GM19239 (cell line): Measurements from ENCODE around the gene NKIRAS2.
"Not testable (repeated sequence)": the region's sequence is repeated elsewhere in the genome, so short reads cannot be mapped to it uniquely, and the experiment has no call there.

Experiments
- DNase-seq: peaks from one replicate; pipeline ENCODE4 v3.0.0; 2011; ENCODE audit warnings: low spot score; ENCODE audit not compliant: insufficient read length
- FAIRE-seq: peaks from 2 replicates; lab custom pipeline; 2011; peaks lifted over from hg19 to GRCh38; lab: Jason Lieb, UNC

Gene NKIRAS2

DNA sequence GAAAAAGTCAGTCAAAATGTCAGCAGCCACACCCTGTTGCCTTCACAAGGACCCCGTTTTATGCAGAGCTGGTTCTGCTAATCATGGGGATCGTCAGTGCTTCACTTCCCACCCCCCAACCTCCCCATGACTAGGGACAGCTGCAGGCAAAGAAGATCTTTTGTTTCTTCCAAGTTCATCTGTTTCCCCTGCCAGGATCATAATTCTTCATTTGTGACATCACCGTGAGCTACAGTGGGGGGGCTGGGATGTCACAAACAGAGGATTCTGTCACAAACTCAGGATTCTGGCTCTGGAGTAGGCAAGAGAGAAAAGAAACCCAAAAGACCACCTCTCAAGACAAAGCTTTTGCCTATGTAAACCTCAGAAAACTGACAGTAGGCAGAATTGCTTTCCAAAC is 27.3 kb upstream of the NKIRAS2 start:
- DNase-seq: no peak
- FAIRE-seq: no peak

DNA sequence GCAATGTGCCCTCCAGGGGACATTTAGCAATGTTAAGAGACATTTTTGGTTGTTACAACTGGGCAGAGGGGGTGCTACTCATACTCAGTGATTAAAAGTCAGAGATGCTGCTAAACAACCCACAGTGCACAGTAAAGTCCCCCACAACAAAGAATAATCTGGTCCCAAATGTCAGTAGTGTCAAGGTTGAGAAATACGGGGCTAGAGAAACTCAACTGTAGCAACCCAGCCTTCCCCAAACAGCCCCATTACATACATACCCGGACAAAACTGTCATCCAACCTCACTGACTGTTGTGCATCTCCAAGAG is 23.1 kb upstream of the NKIRAS2 start:
- peak; percentile 44 for FAIRE-seq
- DNase-seq: no peak

DNA sequence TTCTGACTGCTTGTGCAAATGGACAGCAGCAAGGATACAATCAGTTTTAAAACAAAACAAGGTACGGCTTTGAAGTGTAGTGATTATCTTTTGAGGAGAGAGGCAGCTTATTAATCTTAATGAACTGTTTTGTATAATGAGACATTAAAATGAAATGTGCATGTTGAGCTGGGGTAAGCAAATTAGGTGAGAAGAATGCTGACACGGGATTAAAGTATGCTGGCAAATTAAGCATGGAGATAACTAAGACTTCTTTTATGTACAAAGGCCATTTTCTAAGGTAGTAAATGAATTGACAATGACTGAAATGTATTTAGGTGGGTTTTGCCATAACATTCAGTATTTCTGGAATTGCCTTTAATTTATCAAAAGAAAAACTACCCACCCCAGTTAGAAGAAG is 21.4 kb upstream of the NKIRAS2 start:
- no peak for DNase-seq
- FAIRE-seq: no peak

GRCh38 chr17:42000413-42001133 is 19.3 kb upstream of the NKIRAS2 start:
- FAIRE-seq (no peak), DNase-seq (no peak)

DNA sequence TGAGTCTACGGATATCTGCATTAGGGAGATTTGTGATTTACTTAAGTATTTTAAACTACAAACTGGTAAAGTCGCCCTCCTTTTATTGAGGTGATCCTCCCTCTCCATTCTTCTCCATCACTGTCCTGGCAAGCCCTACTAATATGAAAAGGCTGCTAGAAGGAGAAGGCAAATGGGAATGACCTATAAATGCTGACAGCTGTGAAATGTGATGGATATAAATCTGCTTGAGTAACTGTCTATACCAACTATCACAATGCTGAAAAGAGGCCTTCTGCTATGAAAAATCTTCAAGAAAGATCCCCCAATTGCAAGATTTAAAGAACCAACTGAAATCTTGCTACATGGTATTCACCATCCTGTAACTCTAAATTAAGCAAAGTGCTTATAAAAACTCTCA is 18.2 kb upstream of the NKIRAS2 start:
- FAIRE-seq (no peak), DNase-seq (no peak)

- FAIRE-seq: no peak
- DNase-seq: no peak
Observed at GRCh38 chr17:42002175-42002791, 17.6 kb upstream of the NKIRAS2 start.

DNA sequence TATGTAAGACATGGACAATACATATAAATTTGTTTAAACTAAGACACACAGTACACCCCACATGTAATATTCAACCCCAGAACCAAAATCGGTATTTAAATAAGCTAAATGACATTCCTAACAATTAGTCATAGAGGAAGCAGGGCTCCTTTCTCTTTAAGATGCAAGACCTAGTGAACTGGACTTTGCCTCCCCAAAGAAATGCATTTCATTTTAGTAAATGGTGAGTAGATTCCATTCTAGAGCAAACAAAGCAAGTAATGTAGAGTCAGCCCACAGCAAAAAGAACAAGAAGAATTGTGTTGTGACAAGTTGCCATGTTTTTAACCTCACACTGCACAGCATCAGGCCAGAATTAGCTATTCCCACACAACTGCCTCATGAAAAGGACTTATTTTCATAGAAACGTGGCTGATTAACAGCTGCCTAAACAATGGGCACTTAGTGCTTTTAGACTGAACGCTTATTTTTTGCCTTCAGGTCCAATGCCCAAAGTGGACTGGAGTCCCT is 17.0 kb upstream of the NKIRAS2 start:
- DNase-seq (no peak), FAIRE-seq (no peak)

DNA sequence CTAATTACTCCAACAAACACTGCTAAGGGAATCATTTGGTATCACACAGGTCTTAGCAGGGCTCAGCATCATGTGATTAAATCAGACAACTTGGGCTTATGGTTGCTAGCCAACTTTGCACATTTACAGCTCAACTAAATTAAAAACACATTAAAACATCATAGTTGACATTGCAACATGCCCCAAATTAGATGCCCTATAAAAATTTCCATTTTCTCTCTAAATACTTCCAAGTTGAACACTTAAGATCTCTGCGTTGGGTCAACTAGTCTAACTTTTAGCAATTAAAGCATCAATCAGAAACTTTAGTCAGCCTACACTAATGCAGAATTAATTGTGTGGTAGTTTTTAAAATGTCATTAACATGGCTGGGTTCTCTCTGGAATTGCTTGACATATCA is 14.7 kb upstream of the NKIRAS2 start:
- DNase-seq (no peak), FAIRE-seq (no peak)

- no peak for FAIRE-seq
- DNase-seq: no peak
Observed at GRCh38 chr17:42009170-42009569, 10.7 kb upstream of the NKIRAS2 start.

DNA sequence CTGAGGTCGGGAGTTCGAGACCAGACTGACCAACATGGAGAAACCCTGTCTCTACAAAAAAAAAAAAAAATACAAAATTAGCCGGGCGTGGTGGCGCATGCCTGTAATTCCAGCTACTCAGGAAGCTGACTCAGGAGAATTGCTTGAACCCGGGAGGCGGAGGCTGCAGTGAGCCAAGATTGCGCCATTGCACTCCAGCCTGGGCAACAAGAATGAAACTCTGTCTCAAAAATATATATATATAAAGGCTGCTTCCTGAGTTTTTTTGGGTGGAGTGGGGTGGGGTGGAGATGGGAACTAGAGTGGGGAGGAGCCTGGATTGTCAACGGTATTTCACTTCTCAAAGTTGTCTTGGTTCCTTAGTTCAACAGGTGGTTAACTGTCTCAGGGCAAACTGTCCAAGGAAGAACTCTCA is 9.6 kb upstream of the NKIRAS2 start:
- DNase-seq: not testable (repeated sequence)

GRCh38 chr17:42010898-42011516 is 8.9 kb upstream of the NKIRAS2 start:
- DNase-seq: no peak
- no peak for FAIRE-seq

More for the DNA sequence above, 9.6 kb upstream of the NKIRAS2 start:
- FAIRE-seq: not testable (repeated sequence)

DNA sequence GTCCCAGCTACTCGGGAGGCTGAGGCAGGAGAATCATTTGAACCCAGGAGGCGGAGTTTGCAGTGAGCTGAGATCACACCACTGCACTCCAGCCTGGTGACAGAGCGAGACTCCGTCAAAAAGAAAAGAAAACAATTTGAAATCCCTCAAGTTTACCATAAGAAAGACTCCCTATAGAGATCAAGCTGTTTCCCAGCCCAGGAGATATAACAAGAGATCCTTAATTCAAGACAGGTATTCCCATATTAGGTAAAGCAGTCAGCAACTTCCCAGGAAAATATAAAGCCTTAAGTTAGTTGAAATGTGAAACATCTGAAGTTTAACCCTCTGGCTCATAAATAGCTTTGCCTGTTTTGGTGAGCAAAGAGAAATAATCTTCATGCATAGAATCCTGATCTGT is 7.5 kb upstream of the NKIRAS2 start:
- DNase-seq: not testable (repeated sequence)

DNA sequence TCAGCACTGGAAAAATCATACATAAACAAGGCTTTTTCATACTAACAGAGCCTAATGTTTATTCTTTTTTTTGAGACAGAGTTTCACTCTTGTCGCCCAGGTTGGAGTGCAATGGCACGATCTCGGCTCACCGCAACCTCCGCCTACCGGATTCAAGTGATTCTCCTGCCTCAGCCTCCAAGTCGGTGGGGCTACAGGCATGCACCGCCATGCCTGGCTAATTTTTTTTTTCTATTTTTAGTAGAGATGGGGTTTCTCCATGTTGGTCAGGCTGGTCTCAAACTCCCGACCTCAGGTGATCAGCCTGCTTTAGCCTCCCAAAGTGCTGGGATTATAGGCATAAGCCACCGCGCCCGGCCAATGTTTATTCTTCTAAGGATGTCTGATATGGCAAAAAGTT is 6.2 kb upstream of the NKIRAS2 start:
- not testable (repeated sequence) for DNase-seq, FAIRE-seq

More for the DNA sequence above, 7.5 kb upstream of the NKIRAS2 start:
- FAIRE-seq: not testable (repeated sequence)

GRCh38 chr17:42016411-42016831 is 3.5 kb upstream of the NKIRAS2 start:
- FAIRE-seq: no peak
- no peak for DNase-seq

DNA sequence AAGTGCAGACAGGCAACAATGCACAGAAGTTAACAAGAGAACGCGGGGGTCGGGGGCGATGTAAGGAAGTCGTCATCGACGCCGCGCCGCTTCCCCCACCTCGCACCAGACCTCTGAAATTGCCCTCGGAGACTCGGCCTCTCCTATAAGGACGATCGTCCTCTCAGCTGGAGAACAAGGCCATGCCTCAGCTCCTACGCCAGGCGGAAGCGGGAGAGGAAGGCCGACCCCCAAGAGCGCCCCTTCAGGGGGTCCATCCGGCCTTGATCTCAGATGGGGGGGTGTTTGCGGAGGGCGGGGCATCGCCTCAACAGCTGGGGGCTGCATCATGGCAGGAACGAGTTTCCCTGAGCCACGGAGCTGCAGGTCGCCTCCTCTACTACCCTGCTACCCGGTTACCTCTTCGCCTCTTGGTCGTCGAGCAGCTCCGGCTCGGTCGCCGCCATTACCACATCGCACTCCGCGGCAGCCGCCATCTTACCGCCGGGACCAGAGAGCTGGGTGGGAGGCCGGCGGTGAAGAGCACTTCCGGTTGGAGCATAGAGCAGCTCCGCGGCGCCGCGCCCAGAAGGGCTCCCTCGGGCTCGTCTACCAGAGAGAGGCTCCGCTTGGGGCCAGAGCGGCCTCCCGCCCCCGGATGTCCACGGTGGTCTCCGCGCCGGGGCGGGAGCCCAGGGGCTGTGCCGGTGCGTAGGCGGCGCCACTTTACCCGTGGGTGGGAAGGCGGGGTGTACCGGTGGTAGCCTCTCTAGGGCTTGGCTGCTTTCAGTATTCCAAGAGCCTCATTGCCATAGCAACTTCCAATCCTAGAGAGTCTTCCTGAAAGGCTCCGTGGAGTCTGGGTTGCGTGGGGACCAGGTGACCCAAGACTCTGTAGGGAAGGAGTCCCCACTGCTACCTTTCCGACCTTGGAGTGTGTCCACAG is 2.7 kb upstream of the NKIRAS2 start, which contains the start of gene DNAJC7:
Gene DNAJC7, minus strand, starts transcription at position 499 of the 925 bp plus-strand sequence. Its CDS starts 23 bp downstream, at position 476.
- DNase-seq: peak; percentile 84
- peak; percentile 87 for FAIRE-seq

DNA sequence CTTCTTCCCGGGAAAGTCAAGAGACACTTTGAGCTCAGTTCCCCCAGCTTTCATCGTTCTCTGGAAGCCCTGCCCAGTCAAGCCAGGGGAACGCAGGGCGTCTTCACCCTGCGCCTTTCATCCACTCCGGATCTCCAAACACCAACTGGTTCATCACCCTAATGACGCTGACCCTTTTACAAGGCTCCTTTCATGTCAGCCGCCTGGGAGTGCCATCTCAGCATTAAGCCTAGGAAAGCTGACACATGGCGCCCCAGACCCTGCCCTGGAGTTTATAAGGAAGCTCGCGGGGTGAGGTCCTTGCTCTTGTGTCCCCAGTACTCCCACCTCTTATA is 2.1 kb upstream of the NKIRAS2 start:
- no peak for DNase-seq
- FAIRE-seq: no peak

GRCh38 chr17:42018339-42018738 is 1.6 kb upstream of the NKIRAS2 start:
- FAIRE-seq: no peak

DNA sequence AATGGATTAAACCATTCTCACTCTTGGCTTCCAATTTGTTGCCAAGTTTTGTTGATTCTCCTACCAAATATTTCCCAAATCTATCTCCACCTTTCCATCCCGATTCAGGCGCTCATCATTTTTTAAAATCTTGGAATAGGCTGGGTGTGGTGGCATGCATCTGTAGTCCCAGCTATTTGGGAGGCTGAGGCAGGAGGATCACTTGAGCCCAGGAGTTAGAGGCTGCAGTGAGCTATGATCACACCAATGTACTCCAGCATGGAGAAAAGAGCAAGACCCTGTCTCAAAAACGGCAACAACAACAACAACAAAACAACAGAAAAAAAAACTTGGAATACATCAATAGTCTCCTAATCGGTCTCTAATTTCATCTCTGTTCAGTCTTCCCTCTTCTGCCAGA is 902 bp upstream of the NKIRAS2 start:
- DNase-seq: no peak
- no peak for FAIRE-seq

More at GRCh38 chr17:42018339-42018738, 1.6 kb upstream of the NKIRAS2 start:
- no peak for DNase-seq

GRCh38 chr17:42020845-42021244 is 955 bp downstream of the NKIRAS2 start:
- not testable (repeated sequence) for FAIRE-seq, DNase-seq
